Right lobe of liver (tissue), 4 donors: ENCODE measurements around the gene CPPED1.

Experiments
- POLR2A ChIP-seq: fragments of 450-650 bp; IDR thresholded peaks from one replicate; pipeline ENCODE4 v1.6.1; 2017; ENCODE audit warnings: antibody characterized with exemption, mild to moderate bottlenecking
- TF ChIP-seq, protein P1 (sequence below), 4 donors: fragments of 200-600 bp in 3 of 4; fragments of 450-650 bp in 1 of 4; IDR thresholded peaks; one replicate each; pipeline versions ENCODE4 v1.5.1 to v1.8.0; 2016 to 2022; ENCODE audit warnings: antibody characterized with exemption in 4 of 4, mild to moderate bottlenecking in 2 of 4
- donor health status: DM: no; HTN: no; CAD: no.
- donor health status: DM: no; HTN: no; CAD: no.
- donor health status: DM: no; HTN: yes; CAD: no.

DNA sequence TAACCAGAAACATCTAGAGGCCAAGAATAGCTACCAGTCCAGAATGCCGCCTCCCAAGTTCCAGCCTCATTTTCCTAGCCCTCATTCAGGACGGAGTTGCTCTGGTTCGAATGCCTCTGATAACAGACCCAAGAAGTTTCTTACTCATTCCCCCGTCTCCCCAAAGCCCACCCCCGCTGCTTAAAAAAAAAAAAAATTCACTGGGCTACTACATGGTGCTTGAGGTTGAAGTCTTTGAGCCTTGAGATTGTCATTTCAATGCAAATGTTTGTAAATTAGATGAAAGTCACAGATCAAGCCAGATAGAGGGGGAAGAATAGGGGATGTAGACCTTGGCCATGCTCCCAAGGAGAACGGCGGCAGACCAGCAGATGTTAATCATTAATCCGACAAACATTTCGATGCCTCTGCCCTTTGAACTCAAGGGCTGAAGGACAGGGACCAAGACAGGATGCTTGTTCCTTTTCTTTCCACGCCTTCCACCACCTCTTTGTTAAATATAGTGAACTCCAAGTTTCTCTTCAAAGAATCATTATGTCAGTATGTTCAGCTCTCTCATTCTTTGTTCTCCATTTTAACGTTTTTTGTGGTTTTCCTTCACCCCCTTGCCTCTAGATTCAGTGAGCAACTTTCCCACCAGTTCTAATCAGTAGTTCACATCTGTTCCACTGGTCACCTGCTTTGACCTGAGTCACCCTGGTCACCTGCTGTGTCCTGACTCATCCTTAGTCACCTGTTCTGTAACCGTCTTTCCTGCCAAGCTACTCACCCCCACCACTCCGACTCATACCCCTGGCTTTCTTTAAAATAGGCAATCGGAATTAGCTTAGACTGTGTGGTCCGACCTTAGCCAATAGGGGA lies 190.3 kb downstream of the CPPED1 start:
- TF ChIP-seq, protein P1, sequence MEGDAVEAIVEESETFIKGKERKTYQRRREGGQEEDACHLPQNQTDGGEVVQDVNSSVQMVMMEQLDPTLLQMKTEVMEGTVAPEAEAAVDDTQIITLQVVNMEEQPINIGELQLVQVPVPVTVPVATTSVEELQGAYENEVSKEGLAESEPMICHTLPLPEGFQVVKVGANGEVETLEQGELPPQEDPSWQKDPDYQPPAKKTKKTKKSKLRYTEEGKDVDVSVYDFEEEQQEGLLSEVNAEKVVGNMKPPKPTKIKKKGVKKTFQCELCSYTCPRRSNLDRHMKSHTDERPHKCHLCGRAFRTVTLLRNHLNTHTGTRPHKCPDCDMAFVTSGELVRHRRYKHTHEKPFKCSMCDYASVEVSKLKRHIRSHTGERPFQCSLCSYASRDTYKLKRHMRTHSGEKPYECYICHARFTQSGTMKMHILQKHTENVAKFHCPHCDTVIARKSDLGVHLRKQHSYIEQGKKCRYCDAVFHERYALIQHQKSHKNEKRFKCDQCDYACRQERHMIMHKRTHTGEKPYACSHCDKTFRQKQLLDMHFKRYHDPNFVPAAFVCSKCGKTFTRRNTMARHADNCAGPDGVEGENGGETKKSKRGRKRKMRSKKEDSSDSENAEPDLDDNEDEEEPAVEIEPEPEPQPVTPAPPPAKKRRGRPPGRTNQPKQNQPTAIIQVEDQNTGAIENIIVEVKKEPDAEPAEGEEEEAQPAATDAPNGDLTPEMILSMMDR (IDR thresholded peaks at IDR 0.05), result no peak
- no peak for TF ChIP-seq POLR2A
